Dedifferentiated amniotic fluid mesenchymal stem cell (primary cell): ENCODE measurements around the gene PMEPA1.

Experiments used
- DNase-seq: peaks from one replicate; pipeline ENCODE4 v3.0.0-alpha.2; 2016; ENCODE audit errors: extremely low spot score

Gene PMEPA1

DNA sequence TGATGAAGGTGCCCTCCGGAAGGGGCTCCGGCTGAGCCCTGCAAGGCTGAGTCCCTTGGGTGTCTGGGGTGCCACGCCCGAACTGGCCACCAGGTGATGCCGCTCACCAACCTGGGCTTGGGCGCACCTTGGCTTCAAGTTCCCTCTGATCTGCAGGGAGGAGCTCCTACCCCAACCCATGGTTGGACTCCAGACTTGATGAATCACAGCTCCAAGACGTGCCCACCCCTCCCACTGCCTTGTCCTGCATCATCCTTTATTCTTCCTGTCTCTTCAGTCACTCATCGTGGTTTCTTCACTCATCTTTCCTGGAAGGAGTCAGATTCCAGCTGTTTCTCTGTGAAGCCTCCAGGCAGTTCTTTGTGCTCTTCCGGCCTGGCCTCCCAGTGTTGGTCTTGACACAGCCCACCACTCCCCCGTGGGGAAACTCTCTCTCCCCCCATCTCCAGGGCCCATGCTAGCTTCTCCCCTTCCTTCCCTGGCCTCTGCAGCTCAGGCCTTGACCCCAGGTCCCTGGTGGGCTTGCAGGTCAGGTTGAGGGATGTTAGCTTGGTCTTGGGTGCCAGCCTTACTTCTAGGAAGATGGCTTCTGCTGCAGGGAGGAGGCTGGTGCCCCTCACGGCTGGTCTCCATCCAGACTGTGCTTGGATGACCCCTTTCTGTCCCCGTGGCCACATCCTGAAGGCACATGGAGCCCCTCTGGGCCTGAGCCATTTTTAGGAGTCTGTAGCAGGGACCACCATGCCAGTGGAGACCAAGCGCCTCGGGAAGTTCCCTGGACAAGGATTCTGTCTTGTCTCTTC, 87.0 kb downstream of the PMEPA1 start:
- no peak for DNase-seq

DNA sequence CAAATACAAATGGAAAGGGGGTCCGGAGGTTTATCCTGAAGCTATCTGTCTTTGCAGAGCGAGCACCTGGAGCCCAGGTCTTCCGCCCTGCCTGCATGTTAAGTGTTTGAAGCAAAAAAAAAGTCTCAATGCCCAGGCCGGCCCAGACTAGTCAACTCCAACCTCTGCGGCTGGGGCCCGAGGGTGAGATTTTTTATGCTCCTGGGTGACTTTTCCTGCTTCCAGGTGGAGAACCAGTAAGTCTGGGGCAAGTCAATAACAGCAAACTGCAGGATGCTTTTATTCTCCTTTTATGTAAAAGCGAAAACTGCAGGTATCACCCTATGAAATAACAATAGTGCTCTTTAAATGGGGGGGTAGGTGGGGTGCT, 87.6 kb downstream of the PMEPA1 start:
- DNase-seq = no peak

DNA sequence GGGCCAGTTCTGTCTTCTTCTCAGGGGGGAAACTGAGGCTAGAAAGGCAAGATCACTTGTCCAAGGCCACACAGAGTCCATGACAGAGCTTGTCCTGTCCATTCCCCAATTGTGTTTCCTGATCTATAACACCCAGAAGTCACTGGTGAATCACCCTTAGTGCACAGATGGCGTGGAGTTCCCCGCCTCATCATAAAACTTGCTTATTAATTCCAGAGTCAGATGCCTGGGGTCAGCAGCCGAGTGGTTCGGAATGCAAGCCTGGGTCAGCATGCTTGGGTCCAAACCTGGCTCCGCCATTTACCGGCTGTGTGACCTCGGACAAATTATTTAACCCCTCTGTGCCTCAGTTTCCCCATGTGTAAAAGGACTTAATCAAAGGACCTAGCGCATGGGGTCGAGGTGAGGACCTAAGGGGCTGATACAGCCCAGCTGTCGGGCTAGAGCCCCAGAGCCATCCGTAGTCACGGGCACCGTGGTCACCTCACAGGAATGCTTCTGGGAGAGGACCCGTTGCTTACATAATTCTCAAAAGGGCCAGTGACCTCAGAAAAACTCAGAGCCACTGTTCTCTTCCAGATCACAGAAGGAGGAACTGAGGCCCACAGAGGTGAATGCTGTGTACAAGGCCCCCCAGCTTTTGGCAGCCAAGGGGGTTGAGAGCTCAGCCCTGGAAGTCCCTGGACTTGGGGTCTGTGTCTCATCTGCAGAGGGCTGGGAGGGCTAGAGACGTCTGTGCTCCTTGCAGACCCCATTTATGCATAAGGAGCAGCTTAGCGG, 88.2 kb downstream of the PMEPA1 start:
- DNase-seq = no peak

DNA sequence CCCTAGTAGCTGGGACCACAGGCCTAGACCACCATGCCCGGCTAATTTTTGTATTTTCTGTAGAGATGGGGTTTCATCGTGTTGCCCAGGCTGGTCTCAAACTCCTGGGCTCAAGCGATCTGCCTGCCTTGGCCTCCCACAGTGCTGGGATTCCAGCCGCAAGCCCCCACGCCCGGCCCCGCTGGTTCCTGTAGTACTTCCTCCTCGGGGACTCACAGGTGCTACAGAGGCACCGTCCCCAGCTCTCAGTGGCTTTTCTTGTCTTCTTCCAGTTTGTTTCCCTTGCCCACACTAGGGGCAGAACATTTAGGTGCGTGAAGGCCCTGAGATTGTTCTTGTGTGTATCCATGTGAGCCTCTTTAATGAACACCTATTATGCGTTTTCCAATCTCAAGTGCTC, 88.8 kb downstream of the PMEPA1 start:
- DNase-seq = no peak

DNA sequence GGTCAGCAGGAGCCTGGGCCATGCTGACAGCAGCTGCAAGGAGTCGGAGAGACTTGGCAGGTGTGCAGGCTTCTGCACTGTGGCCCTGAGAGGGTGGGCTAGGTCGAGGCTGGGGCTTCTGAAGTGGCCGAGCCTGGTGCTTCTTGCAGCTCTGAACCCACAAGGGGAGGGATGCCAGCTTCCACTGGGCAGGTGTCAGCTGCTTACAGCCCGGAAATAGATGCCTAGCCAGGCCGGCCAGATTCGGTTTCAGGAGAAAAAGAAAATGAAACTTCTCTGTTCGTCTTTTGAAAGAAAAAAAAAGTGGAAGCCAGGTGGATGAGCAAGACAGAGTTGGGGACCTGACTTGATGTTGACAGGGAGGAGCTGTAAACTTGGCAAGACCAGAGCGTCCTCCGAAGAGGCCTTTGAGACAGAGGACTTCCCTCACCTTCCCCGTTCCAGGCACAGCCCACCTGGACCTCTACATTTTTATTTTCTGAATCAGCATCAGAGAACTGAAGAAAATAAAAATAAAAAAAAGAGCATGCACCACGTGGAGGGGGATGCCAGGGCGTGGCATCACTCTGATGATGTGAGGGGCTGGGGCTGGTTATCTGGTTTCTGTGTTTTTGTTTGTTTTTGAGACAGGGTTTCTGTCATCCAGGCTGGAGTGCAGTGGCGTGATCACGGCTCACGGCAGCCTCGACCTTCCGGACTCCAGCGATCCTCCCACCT, 89.4 kb downstream of the PMEPA1 start, which contains the start of gene ZBP1:
ZBP1 (minus strand) TSS at position 153 of the 717 bp plus-strand sequence; CDS start at position 22, 131 bp downstream.
- no peak for DNase-seq

DNA sequence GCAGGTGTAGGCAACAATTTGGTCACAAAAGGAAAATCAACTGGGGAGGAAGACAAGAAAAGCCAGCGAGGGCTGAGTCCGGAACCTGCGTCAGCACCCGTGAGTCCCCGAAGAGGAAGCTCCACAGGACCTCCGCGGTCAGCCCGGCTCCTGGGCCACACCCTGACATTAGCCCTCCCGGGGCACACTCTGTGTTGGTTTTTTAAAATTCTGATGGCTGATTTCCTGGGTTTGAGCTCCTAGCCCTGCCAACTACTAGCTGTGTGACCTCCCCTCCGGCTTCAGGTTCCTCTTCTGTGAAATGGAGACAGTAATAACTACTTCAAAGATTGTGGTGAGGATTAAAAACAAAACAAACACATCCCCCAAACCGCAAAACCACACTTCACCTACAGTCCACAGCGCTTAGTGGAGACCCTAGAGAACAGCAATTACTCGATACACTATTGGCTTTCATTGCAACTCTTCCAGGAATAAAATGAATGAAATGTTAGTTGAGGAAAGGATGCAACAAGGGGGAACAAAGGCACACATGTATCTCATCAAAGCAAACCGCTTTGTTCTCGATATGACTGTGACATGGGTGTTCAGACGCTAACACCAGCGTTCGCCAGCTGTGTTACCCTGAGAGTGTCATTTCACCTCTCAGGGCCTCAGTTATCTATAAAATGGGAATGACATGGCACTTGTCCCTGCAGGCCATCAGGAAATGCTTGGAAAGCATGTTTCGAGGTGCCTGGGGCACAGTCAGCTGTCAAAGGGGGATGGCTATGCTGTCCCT, 90.6 kb downstream of the PMEPA1 start:
- no peak for DNase-seq

DNA sequence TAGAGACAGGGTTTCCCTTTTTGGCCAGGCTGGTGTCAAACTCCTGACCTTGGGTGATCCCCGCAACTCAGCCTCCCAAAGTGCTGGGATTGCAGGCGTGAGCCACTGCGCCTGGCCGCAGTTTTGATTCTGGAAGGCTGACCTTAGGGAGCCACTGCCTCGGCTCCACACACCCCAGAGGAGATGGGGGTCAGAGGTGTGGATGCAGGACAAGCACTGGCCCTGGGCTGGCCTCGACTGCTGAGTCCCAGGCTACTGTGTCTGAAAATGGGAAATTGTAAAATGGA, 91.1 kb downstream of the PMEPA1 start:
- no peak for DNase-seq

DNA sequence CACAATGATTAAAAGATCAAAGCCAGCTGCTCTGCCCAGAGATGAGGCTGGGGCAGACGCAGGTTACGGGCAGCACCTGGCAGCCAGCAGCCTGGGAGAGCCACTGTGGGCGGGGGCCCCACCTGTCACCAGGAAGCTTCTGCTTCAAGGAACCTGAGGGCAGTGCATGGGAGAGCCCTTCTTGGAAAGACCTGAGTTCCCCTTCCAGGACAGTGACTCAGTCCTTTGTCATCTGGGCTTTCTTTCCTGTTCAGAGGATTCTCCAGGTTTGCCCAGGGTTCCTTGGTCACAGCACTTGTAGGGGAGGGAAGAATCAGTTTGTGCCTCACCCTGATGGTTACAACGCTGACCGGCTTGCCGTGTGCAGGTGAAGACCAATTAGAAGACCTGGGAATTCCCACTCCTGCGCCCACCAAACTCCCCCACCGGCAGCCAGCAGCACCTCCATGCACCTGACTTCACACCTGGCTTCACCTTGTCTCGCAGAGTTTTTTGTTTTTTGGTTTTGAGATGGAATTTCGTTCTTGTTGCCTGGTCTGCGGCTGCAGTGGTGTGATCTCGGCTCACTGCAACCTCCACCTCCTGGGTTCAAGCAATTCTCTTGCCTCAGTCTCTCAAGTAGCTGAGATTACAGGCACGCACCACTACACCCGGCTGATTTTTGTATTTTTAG, 91.6 kb downstream of the PMEPA1 start:
- no peak for DNase-seq

DNA sequence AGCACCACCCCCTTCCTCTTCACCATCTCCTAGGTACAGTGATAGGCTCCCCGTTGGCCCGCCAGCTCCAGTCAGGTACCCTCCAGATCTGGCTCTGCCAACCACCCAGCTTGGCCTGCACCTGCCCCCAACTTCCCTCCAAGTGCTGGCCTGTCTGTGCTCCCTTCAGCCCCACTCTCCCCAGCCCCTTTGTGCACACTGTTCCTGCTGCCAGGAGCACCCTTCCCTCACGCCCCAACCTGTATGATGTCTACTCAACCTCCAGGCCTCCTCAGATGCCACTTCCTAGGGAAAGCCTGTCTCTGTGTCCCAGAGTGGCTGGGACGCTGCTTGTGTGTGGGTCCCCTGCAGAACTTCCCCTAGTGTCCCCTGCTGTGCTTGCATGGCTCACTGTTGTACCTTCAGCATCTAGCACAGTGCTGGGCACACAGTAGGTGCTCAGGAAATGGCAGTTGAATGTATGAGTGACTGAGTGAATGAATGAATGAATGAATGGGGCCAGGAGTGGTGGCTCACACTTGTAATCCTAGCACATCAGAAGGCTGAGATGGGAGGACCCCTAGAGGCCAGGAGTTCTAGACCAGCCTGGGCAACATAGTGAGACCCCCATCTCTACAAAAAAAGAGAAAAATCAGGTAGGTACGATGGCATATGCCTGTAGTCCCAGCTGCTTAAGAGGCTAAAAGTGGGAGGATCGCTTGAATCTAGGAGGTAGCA, 92.6 kb downstream of the PMEPA1 start:
- DNase-seq = no peak

DNA sequence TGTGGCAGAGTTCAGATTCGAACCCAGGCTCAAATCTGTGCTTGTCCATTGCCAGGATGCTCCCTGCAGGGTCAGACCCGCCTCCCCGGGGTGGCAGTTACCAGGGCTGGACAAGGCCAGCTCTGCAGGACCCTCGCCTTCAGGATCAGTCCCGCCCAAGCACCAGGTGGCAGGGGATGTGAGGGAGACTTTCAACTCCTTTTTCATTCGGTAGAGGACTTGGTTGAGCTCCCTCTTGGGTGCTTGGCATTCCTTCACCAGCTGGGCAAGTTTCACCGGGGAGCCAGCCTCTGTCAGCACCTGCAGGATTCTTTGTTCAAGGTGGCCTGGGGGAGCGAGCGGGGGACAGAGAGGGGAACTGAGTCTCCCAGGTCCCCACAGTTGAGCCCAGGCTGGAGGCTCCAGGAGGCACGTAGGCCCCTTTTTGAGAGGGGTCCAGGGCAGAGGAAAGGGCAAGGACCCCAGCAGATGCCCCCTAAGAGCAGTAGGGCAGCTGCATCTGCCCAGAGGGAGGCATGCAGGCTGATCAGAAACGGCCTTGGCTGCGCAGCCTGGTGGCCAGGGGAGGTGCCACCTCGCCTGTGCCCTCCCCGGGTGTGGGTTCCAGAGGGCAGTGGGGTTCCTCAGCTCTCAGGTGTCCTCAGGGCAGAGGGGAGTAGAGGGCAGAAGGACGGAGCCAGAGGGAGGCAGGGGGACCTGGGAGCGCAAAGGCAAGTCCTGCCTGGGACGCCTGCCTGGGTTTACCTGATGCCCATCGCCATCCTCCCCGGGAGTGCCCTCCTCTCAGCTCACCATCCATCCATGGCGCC, 93.5 kb downstream of the PMEPA1 start:
- no peak for DNase-seq

DNA sequence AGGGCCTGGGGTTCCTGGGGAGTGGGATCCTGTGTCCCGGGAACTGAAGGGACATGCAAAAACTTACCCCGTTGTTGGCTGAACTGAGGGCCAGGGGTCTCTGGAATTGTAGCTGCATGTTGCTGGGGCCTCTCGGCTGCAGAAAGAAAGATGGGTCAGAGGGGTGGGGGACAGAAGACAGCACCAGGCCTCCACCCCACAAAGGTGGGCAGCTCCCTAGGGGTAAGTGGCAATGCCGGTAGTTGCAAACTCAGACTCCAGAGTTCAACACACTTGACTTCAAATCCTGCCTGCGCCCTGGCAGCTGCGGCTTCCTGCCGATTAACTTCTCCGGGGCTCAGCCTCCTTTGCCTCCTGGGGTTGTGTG, 94.4 kb downstream of the PMEPA1 start:
- no peak for DNase-seq

DNA sequence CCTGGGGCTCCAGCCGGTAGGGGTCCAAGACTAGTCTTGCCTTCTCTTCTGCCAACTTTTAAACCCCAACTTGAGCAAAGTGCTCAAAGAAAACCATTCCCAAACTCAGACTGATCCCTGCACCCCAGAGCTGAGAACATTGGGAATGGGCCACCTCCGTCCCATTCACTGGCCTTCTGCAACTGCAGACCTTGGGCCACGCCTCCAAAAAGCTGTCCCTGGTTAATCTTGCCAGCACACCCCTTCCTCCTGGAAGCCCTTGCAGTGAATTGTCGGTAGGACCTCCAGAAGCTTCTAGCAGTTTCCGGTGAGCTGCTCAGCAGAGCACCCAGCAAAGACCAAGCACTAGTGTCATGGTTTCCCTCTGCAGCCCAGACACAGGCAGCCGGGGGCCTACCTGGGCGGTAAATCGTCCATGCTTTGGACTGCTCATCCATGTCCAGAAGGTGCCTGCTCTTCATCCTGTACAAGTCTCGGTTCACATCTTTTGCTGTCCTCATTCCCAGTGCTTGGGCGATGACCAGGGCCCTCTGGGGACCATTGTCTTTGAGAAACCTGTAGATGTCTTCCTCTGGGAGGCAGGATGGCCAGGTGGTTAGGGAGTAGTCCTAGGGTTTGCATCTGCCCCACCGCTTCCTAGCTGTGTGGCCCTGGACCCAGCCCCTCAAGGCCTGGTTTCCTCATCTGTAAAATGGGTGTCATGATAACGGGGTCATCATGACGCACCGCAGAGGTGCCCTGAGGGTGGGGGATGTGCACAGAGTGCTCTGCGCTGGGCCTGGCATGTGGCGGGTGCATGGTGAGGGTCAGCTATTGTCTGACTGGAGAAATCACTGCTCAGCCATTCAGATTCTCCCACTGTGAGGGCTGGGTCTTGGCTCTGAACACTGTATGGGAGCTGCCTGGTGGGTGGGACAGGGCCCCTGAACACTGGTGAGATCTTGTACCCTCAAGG, 95.0 kb downstream of the PMEPA1 start:
- no peak for DNase-seq

DNA sequence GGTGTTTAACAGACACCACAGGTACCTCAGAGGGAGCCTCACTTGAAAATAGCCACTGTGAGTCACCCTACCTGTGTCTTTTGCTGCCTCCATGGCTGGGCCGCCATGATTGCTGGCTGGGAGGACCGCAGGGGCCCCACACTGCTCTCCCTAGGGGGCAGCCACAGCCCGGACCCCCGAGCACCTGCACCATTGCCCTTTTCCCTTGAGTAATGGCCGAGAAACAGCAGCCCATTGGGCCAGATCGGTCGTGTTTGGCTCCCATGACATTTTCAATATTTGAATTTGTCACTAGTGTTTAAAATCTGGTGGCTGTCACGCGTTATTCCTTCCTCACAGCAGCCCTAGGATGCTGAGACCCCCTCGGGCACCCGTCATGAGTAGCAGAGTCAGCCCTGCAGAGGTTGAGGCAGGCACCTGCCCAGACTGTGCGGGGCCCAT, 96.3 kb downstream of the PMEPA1 start:
- DNase-seq = no peak

DNA sequence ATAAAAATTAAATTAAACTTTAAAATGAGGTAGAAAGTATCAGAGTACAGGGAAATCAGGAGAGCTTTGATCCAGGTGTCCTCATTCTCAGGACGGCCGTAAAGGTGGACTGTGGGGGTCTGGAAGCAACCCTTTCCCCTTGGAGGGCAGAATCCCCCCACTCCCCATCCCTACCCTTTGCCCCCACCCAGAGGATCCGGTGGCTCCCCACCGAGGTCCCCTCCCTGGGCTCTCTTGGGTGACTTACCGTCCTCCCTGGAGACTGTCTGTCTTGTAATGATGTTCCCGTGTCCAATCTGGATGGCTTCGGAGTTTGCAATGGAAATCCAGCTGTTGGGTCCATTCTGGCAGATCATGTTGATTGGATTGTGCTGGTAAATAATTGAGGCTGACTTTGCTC, 96.9 kb downstream of the PMEPA1 start:
- DNase-seq = no peak

DNA sequence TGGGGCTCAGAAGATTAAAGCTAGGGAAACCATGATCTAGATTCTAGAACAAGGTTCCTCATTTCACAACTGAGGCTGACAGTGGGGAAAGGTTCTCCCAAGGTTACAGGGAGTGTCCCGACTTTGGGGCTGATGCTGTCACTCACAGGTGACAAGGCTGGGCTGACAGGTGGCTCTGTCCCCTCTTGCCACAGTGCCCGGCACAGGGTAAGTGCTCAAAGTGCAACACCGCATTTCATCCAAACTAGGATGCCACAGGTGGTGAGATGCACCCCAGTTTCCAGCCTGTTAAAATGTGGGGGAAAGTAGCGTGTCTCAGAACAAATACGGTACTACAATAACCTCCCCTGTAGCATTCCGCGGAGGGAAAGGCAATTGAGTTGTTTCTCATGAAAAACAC, 97.4 kb downstream of the PMEPA1 start:
- DNase-seq = no peak

DNA sequence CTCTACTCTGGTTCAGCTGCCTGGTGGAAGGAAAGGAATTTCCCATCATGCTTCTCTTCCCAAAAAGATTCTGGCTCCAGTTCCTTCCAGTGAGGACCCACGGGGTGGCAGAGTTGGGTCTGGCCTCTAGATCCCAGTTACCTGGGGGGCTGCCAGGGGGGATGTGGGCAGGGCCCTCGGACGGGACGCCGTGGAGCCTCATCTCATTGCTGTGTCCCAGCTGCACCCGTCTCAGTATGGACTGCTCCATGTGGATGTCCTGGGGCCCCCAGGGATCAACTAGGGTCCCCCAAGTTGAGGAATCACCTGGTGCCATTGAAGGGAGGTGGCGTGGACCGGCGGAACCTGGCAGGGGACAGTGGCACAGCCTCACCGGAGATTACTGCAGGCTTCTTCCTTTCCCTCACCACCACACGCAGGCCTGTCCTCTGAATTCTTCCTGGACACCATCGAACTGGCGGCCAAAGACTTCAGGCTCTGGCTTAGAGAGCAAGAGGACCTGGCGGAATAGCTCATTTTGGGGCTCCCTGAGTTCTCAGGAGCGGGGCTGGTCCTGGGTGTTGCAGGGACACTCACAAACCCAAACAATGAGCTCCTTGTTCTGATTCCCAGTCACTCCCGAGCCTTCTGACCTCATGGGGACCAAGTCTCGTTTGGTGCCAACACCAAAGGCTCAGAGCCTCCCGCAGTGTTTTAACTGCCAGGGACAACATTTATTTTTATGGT, 98.1 kb downstream of the PMEPA1 start:
- DNase-seq = no peak

DNA sequence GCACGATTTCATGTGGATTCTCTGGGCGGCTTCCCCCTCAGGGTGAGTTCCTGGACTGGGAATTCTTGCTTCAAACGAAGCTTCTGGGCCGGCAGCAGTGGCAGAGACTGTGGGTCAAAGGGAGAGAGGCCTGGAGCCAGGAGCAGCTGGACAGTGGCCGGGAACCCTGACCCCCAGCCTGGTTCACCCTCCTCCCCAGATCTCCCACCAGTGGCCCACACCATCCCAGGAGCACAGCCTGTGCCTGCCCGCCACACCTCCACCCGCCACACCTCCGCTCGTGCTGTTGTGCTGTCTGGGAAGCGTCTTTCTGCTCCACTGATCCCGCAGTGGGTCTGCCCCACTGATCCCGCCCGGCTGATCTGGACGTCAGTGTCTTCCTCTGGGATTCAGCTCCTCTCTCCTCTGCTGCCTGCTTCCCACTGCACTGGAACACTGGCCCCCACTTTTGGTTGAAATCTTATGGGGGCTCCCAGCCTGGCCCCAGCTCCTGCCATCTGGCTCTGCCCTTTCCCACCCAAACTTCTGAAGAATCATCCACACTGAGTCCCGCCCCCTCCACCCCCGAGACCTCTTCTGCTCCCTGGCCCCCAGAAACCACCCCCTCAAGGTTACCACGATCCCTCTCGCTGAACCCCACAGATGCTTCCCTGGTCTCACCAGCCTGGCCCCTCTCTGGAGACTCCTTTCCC, 99.4 kb downstream of the PMEPA1 start:
- no peak for DNase-seq

DNA sequence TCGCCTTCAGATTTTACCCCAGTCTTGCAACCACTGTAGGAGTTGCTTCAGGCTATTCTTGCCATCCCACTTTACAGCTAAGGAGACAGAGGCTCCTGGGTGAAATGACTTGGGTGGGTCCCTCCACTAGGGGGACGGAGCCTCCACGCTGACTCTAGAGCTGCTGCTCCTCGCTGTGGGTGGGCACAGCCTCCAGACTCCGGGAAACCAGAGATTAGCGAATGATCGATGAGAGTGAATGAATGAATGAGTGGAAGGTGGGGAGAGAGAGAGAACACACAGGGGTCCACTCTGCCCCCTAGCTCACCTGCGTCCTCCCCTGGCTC, 100.0 kb downstream of the PMEPA1 start:
- DNase-seq = no peak
